Gastrocnemius medialis (tissue), 4 donors: Measurements from ENCODE around the gene YIF1B. TPM values are rescaled to one million over a fixed set of nuclear protein-coding genes. Genes with fewer than 3 reads are reported as not detected.

Experiments
- ATAC-seq, 2 donors: fragments of 150-250 bp; one replicate each; pipeline ENCODE4 v1.9.1; 2016
- DNase-seq, 2 donors: peaks; one replicate each; pipeline ENCODE4 v3.0.0-alpha.2; 2019
- H3K27ac ChIP-seq, 4 donors: fragments of 200-600 bp; sonication (generic); 1 replicate in 1 of 4; 2 replicates in 3 of 4; pipeline ENCODE4 v1.5.1; 2016 to 2018; ENCODE audit warnings: mild to moderate bottlenecking in 2 of 4, moderate library complexity in 1 of 4
- H3K27me3 ChIP-seq, 3 donors: fragments of 200-600 bp; sonication (generic) in 2 of 3; 1 replicate in 1 of 3; 2 replicates in 2 of 3; pipeline versions ENCODE4 v1.5.1 to v1.6.0; 2016 to 2019; ENCODE audit warnings: mild to moderate bottlenecking in 1 of 3, moderate library complexity in 1 of 3
- H3K36me3 ChIP-seq, 2 donors: fragments of 200-600 bp; sonication (generic) in 1 of 2; one replicate each; pipeline ENCODE4 v1.5.1; 2017 to 2018
- H3K4me1 ChIP-seq, 2 donors: fragments of 200-600 bp; sonication (generic) in 1 of 2; one replicate each; pipeline ENCODE4 v1.5.1; 2016 to 2017; ENCODE audit warnings: mild to moderate bottlenecking in 2 of 2
- H3K4me3 ChIP-seq, 4 donors: fragments of 200-600 bp; sonication (generic) in 3 of 4; 1 replicate in 1 of 4; 2 replicates in 3 of 4; pipeline ENCODE4 v1.5.1; 2016 to 2019; ENCODE audit warnings: mild to moderate bottlenecking in 2 of 4
- H3K9me3 ChIP-seq, 3 donors: fragments of 200-600 bp; sonication (generic) in 2 of 3; 1 replicate in 1 of 3; 2 replicates in 2 of 3; pipeline ENCODE4 v1.5.1; 2016 to 2019
- CTCF ChIP-seq, 5 experiments: fragments of 450-650 bp in 3 of 5; fragments of 200-600 bp in 2 of 5; sonication (generic) in 2 of 5; IDR thresholded peaks in 4 of 5; conservative IDR thresholded peaks in 1 of 5; 1 replicate in 4 of 5; 2 replicates in 1 of 5; pipeline ENCODE4 v1.5.1; 2016 to 2019; ENCODE audit warnings: antibody characterized with exemption in 5 of 5, mild to moderate bottlenecking in 3 of 5, moderate library complexity in 3 of 5
- POLR2A ChIP-seq, 2 donors: fragments of 450-650 bp; IDR thresholded peaks; one replicate each; pipeline ENCODE4 v1.6.1; 2017; ENCODE audit warnings: antibody characterized with exemption in 2 of 2, mild to moderate bottlenecking in 2 of 2, moderate library complexity in 2 of 2
- in situ Hi-C, 4 donors: fragments of 200-750 bp; cut with MboI; loops; one replicate each; pipeline versions ENCODE4 v1.15.0 to v1.8.0; 2017; ENCODE audit warnings: low sequenced_read_pairs in 4 of 4
- intact Hi-C: fragments of 100-400 bp; cut with DNase I; formaldehyde crosslinking; loops from one replicate; pipeline ENCODE4 v1.15.1; 2023; ENCODE audit warnings: low total_unique reads
- total RNA-seq, 4 donors: library from RNA; depleted of rRNA; stranded (reverse); fragments of >200 nt; gene quantifications; one replicate each; pipeline versions ENCODE4 v1.1.0 to v1.2.3, GENCODE V29; 2016

The YIF1B gene
- total RNA-seq, 4 donors from 2014 or later: 28.3 to 39.5 (median 31.9) TPM

GRCh38 chr19:38335949-38336637 is 20.3 kb upstream of the YIF1B start:
- H3K27ac ChIP-seq: peak overlapping the region; percentile 96 to 99 (median 98)
- TF ChIP-seq POLR2A (IDR thresholded peaks at IDR 0.05) (peak; percentile 74 to 90), CTCF (IDR thresholded peaks at IDR 0.05 in 4 of 5, conservative IDR thresholded peaks at IDR 0.05 in 1 of 5) (no peak)
- DNase-seq (peak; percentile 92 to 94), ATAC-seq (peak; percentile 84 to 86)
- no peaks in the 10 kb centered on the region for H3K36me3 ChIP-seq
- intact Hi-C loops (loop anchor here (1.0 to 2.0 kb wide), 9 partner anchors 20 to 594 kb away; partner anchors contain the start of genes MRPS12, PSMD8, SARS2 and SIPA1L3), in situ Hi-C loops (loop anchor here (25.0 kb wide), 2 partner anchors 199 to 424 kb away; partner anchors contain the start of genes SIPA1L3 (in 4 of the 4) and WDR87 (in 4 of the 4))
- no peaks in the 10 kb centered on the region for H3K27me3 ChIP-seq
- H3K4me1 ChIP-seq: peaks cover 5 to 7% of the 10 kb centered on the region in 2 donors
- H3K9me3 ChIP-seq: no peaks in the 10 kb centered on the region
- H3K4me3 ChIP-seq: peak overlapping the region; percentile 77 to 91 (median 79)

- H3K36me3 ChIP-seq: no peaks in the 10 kb centered on the region
- intact Hi-C loops (no loop called here), in situ Hi-C loops (loop anchor here (5.0 to 25.0 kb wide), 3 partner anchors 91 to 421 kb away; partner anchors contain the start of genes SIPA1L3 (in 4 of the 4) and WDR87 (in 4 of the 4))
- no peak for DNase-seq
- TF ChIP-seq POLR2A (IDR thresholded peaks at IDR 0.05) (no peak), CTCF (IDR thresholded peaks at IDR 0.05 in 4 of 5, conservative IDR thresholded peaks at IDR 0.05 in 1 of 5) (no peak)
- no peaks in the 10 kb centered on the region for H3K27me3 ChIP-seq
- H3K4me3 ChIP-seq: no peak overlapping the region
- H3K4me1 ChIP-seq: peaks cover 5 to 7% of the 10 kb centered on the region in 2 donors
- no peaks in the 10 kb centered on the region for H3K9me3 ChIP-seq
- ATAC-seq: no peak
- H3K27ac ChIP-seq: no peak overlapping the region
These were observed 17.5 kb upstream of the YIF1B start for GRCh38 chr19:38333245-38333644.

GRCh38 chr19:38331728-38332127 is 16.0 kb upstream of the YIF1B start:
- Histone ChIP-seq H3K36me3 (no peaks in the 10 kb centered on the region), H3K4me3 (no peak overlapping the region), H3K27ac (no peak overlapping the region), H3K27me3 (no peaks in the 10 kb centered on the region), H3K4me1 (no peaks in the 10 kb centered on the region), H3K9me3 (no peaks in the 10 kb centered on the region)
- no peak for ATAC-seq
- in situ Hi-C loops: loop anchor here (5.0 to 25.0 kb wide), 3 partner anchors 89 to 419 kb away; partner anchors contain the start of genes SIPA1L3 (in 4 of the 4) and WDR87 (in 4 of the 4)
- TF ChIP-seq CTCF (IDR thresholded peaks at IDR 0.05 in 4 of 5, conservative IDR thresholded peaks at IDR 0.05 in 1 of 5) (no peak), POLR2A (IDR thresholded peaks at IDR 0.05) (no peak)
- DNase-seq: no peak
- intact Hi-C loops: no loop called here

GRCh38 chr19:38329651-38330050 is 13.9 kb upstream of the YIF1B start:
- no peak for DNase-seq
- ATAC-seq: no peak
- no peaks in the 10 kb centered on the region for H3K9me3 ChIP-seq
- intact Hi-C loops: no loop called here
- TF ChIP-seq POLR2A (IDR thresholded peaks at IDR 0.05) (no peak), CTCF (IDR thresholded peaks at IDR 0.05 in 4 of 5, conservative IDR thresholded peaks at IDR 0.05 in 1 of 5) (no peak)
- no peak overlapping the region for H3K27ac ChIP-seq
- in situ Hi-C loops: loop anchor here (5.0 to 25.0 kb wide), 3 partner anchors 87 to 417 kb away; partner anchors contain the start of genes SIPA1L3 (in 4 of the 4) and WDR87 (in 4 of the 4)
- no peaks in the 10 kb centered on the region for H3K27me3 ChIP-seq
- H3K36me3 ChIP-seq: no peaks in the 10 kb centered on the region
- no peaks in the 10 kb centered on the region for H3K4me1 ChIP-seq
- no peak overlapping the region for H3K4me3 ChIP-seq
